OCI-LY3 (cell line): ENCODE data around the gene DCUN1D1.

ENCODE experiments used
- H2AFZ ChIP-seq: fragments of 200-600, 300-600 bp; shearing (Covaris generic); 2 replicates; pipeline ENCODE4 v1.6.0; 2014; ENCODE audit warnings: antibody characterized with exemption, low read depth, low read length
- H3K27ac ChIP-seq: fragments of 200-600, 300-600 bp; sonication (generic); 2 replicates; pipeline ENCODE4 v1.5.1; 2014; ENCODE audit warnings: mild to moderate bottlenecking, low read length, moderate library complexity, mixed read lengths
- H3K27me3 ChIP-seq: fragments of 200-600, 300-600 bp; sonication (generic); 2 replicates; pipeline ENCODE4 v1.6.1; 2014; ENCODE audit warnings: low read depth, low read length, mixed read lengths
- H3K36me3 ChIP-seq: fragments of 200-600, 300-600 bp; sonication (generic); replicated peaks from 2 replicates; pipeline ENCODE3; 2014; ENCODE audit warnings: low read depth, low read length, mixed read lengths
- H3K4me1 ChIP-seq: fragments of 300-600, 200-600 bp; sonication (generic); 2 replicates; pipeline ENCODE4 v1.6.1; 2014; ENCODE audit warnings: low read length, mixed read lengths
- H3K4me2 ChIP-seq: fragments of 200-600, 300-600 bp; sonication (generic); 2 replicates; pipeline ENCODE4 v1.6.1; 2014; ENCODE audit warnings: low read length, mixed read lengths
- H3K4me3 ChIP-seq: fragments of 300-600, 200-600 bp; sonication (generic); 2 replicates; pipeline ENCODE4 v1.5.1; 2014; ENCODE audit warnings: antibody characterized with exemption, mild to moderate bottlenecking, low read length, moderate library complexity
- H3K79me2 ChIP-seq: fragments of 300-600, 200-600 bp; shearing (Covaris generic); 2 replicates; pipeline ENCODE4 v1.6.1; 2014; ENCODE audit warnings: mild to moderate bottlenecking, low read length, mixed read lengths
- H3K9ac ChIP-seq: fragments of 300-600, 200-600 bp; shearing (Covaris generic); 2 replicates; pipeline ENCODE4 v1.6.0; 2014; ENCODE audit warnings: mild to moderate bottlenecking, low read length, moderate library complexity
- H3K9me3 ChIP-seq: fragments of 200-600, 300-600 bp; shearing (Covaris generic); 2 replicates; pipeline ENCODE4 v1.6.1; 2014; ENCODE audit warnings: low read length, mixed read lengths; ENCODE audit not compliant: insufficient read depth
- H4K20me1 ChIP-seq: fragments of 200-600, 300-600 bp; sonication (generic); 2 replicates; pipeline ENCODE4 v1.6.1; 2016; ENCODE audit warnings: low read length, mixed read lengths; ENCODE audit not compliant: insufficient read depth
- CTCF ChIP-seq: fragments of 200-600, 300-600 bp; sonication (generic); IDR thresholded peaks from 2 replicates; pipeline ENCODE4 v1.5.1; 2014; ENCODE audit warnings: antibody characterized with exemption, low read length, low read depth
- EZH2phosphoT487 ChIP-seq: fragments of 200-600 bp; shearing (Covaris generic); IDR thresholded peaks from 2 replicates; pipeline ENCODE4 v1.6.1; 2018; ENCODE audit warnings: antibody characterized with exemption, mixed run types, low read depth

Gene DCUN1D1

GRCh38 chr3:182921665-182922355 lies 58.5 kb downstream of the DCUN1D1 start:
- no peaks in the 10 kb centered on the region for H4K20me1 ChIP-seq
- no peak overlapping the region for H3K4me3 ChIP-seq
- no peaks in the 10 kb centered on the region for H3K27me3 ChIP-seq
- H2AFZ ChIP-seq, result no peak overlapping the region
- H3K9ac ChIP-seq, result no peak overlapping the region
- peaks cover 17% of the 10 kb centered on the region for H3K4me1 ChIP-seq
- H3K9me3 ChIP-seq, result no peaks in the 10 kb centered on the region
- H3K27ac ChIP-seq, result no peak overlapping the region
- H3K4me2 ChIP-seq, result no peak overlapping the region
- peaks cover 18% of the 10 kb centered on the region for H3K36me3 ChIP-seq
- H3K79me2 ChIP-seq, result no peaks in the 10 kb centered on the region
- TF ChIP-seq CTCF (no peak), EZH2phosphoT487 (no peak)

- Histone ChIP-seq H4K20me1 (no peaks in the 10 kb centered on the region), H3K79me2 (no peaks in the 10 kb centered on the region), H3K4me1 (peaks cover 10% of the 10 kb centered on the region), H3K27ac (no peak overlapping the region), H3K4me3 (no peak overlapping the region), H3K9ac (no peak overlapping the region), H3K36me3 (peaks cover 7% of the 10 kb centered on the region), H3K4me2 (no peak overlapping the region), H3K27me3 (no peaks in the 10 kb centered on the region), H2AFZ (no peak overlapping the region), H3K9me3 (no peaks in the 10 kb centered on the region)
- TF ChIP-seq EZH2phosphoT487, result no peak
- TF ChIP-seq CTCF, result no peak
These were observed 59.7 kb downstream of the DCUN1D1 start for GRCh38 chr3:182920515-182921084.

GRCh38 chr3:182919866-182920357 lies 60.4 kb downstream of the DCUN1D1 start:
- no peak overlapping the region for H3K4me3 ChIP-seq
- TF ChIP-seq EZH2phosphoT487, result no peak
- TF ChIP-seq CTCF, result no peak
- H3K4me2 ChIP-seq, result no peak overlapping the region
- H2AFZ ChIP-seq, result no peak overlapping the region
- no peak overlapping the region for H3K27ac ChIP-seq
- peaks cover 7% of the 10 kb centered on the region for H3K36me3 ChIP-seq
- peaks cover 3% of the 10 kb centered on the region for H3K4me1 ChIP-seq
- no peak overlapping the region for H3K9ac ChIP-seq
- no peaks in the 10 kb centered on the region for H3K27me3 ChIP-seq
- H3K79me2 ChIP-seq, result no peaks in the 10 kb centered on the region
- no peaks in the 10 kb centered on the region for H4K20me1 ChIP-seq
- no peaks in the 10 kb centered on the region for H3K9me3 ChIP-seq

- Histone ChIP-seq H3K9me3 (no peaks in the 10 kb centered on the region), H3K9ac (no peak overlapping the region), H2AFZ (no peak overlapping the region), H3K79me2 (no peaks in the 10 kb centered on the region), H3K4me1 (peaks cover 13% of the 10 kb centered on the region), H3K27ac (no peak overlapping the region), H3K36me3 (no peaks in the 10 kb centered on the region), H3K4me2 (no peak overlapping the region), H4K20me1 (no peaks in the 10 kb centered on the region), H3K4me3 (no peak overlapping the region), H3K27me3 (no peaks in the 10 kb centered on the region)
- TF ChIP-seq EZH2phosphoT487, result no peak
- no peak for TF ChIP-seq CTCF
These were observed 63.2 kb downstream of the DCUN1D1 start for GRCh38 chr3:182917134-182917533.
